H1 (cell line): ENCODE results near the gene MAGI2. TPM values are rescaled to one million over a fixed set of nuclear protein-coding genes. Genes with fewer than 3 reads are reported as not detected.

Experiments
- CTCF ChIA-PET: fragments of 300-600 bp; sonication (Branson Sonifier 250); formaldehyde crosslinking; loops from one replicate; lab custom pipeline; 2021; ENCODE audit not compliant: partially characterized antibody; lab: Charles Lee
- POLR2A ChIA-PET: fragments of 300-600 bp; sonication (Branson Sonifier 250); formaldehyde crosslinking; loops from one replicate; lab custom pipeline; 2021; ENCODE audit warnings: inconsistent platforms; ENCODE audit not compliant: partially characterized antibody; lab: Charles Lee
- DNase-seq, 2 experiments: peaks; one replicate each; pipeline versions ENCODE4 v3.0.0 to v3.0.0-alpha.2; 2010 to 2022; ENCODE audit warnings: low spot score in 2 of 2, low read depth in 1 of 2, mixed read lengths in 1 of 2
- FAIRE-seq: peaks from 2 replicates; lab custom pipeline; 2011; peaks lifted over from hg19 to GRCh38; lab: Jason Lieb, UNC
- H2AFZ ChIP-seq: 2 replicates; pipeline ENCODE4 v1.8.1; 2012; ENCODE audit warnings: low read length, inconsistent platforms
- H2AK5ac ChIP-seq: 2 replicates; pipeline ENCODE4 v1.6.1; 2013; ENCODE audit warnings: low read depth, low read length
- H2BK120ac ChIP-seq: replicated peaks from 2 replicates; pipeline ENCODE3; 2013; ENCODE audit warnings: low read depth, low read length, inconsistent platforms
- H2BK12ac ChIP-seq: 2 replicates; pipeline ENCODE4 v1.6.1; 2013; ENCODE audit warnings: low read depth, low read length
- H2BK15ac ChIP-seq: 2 replicates; pipeline ENCODE4 v1.6.1; 2013; ENCODE audit warnings: low read length
- H2BK20ac ChIP-seq: 2 replicates; pipeline ENCODE4 v1.6.1; 2013; ENCODE audit warnings: low read length
- H2BK5ac ChIP-seq: 2 replicates; pipeline ENCODE4 v1.6.1; 2013; ENCODE audit warnings: low read depth, low read length
- H3K14ac ChIP-seq: 2 replicates; pipeline ENCODE4 v1.6.1; 2013; ENCODE audit warnings: inconsistent platforms; ENCODE audit not compliant: insufficient read length
- H3K18ac ChIP-seq: 2 replicates; pipeline ENCODE4 v1.6.1; 2013; ENCODE audit warnings: low read length; ENCODE audit errors: extremely low read depth
- H3K23ac ChIP-seq: 2 replicates; pipeline ENCODE4 v1.6.1; 2013; ENCODE audit warnings: inconsistent platforms; ENCODE audit not compliant: insufficient read length
- H3K23me2 ChIP-seq: 2 replicates; pipeline ENCODE4 v1.6.1; 2013; ENCODE audit warnings: low read depth, low read length
- H3K27ac ChIP-seq: 2 replicates; pipeline ENCODE4 v1.6.1; 2011; ENCODE audit warnings: low read depth, low read length, inconsistent platforms
- H3K27me3 ChIP-seq, 4 experiments: replicated peaks in 1 of 4; 1 replicate in 1 of 4; 2 replicates in 3 of 4; pipeline versions ENCODE4 v1.6.1 to v1.8.1; 2011 to 2013; ENCODE audit warnings: low read length in 3 of 4, mild to moderate bottlenecking in 3 of 4, inconsistent platforms in 2 of 4, mixed read lengths in 2 of 4, moderate library complexity in 1 of 4; ENCODE audit not compliant: control insufficient read depth in 3 of 4, insufficient read depth in 3 of 4; ENCODE audit errors: extremely low read depth in 1 of 4
- H3K36me3 ChIP-seq, 4 experiments: 2 replicates each; pipeline versions ENCODE4 v1.6.1 to v1.8.1; 2011 to 2013; ENCODE audit warnings: mild to moderate bottlenecking in 4 of 4, low read length in 3 of 4, moderate library complexity in 2 of 4, control low read depth in 1 of 4, inconsistent platforms in 1 of 4; ENCODE audit not compliant: insufficient read depth in 4 of 4, control insufficient read depth in 2 of 4
- H3K4ac ChIP-seq: replicated peaks from 2 replicates; pipeline ENCODE3; 2013; ENCODE audit warnings: low read length, low read depth, mixed read lengths, inconsistent platforms; ENCODE audit not compliant: insufficient read length
- H3K4me1 ChIP-seq, 4 experiments: replicated peaks in 1 of 4; 1 replicate in 1 of 4; 2 replicates in 3 of 4; pipeline versions ENCODE4 v1.6.1 to v1.8.1; 2011 to 2013; ENCODE audit warnings: low read length in 3 of 4, inconsistent platforms in 2 of 4, mixed read lengths in 1 of 4; ENCODE audit not compliant: insufficient read depth in 4 of 4, control insufficient read depth in 3 of 4
- H3K4me2 ChIP-seq, 2 experiments: 2 replicates each; pipeline versions ENCODE4 v1.6.1 to v1.8.1; 2011 to 2013; ENCODE audit warnings: low read depth in 2 of 2, low read length in 2 of 2, control low read depth in 1 of 2, inconsistent platforms in 1 of 2, mild to moderate bottlenecking in 1 of 2; ENCODE audit not compliant: insufficient read depth in 1 of 2
- H3K4me3 ChIP-seq, 4 experiments: fragments of 200-600, 300-600 bp in 1 of 4; sonication (generic), shearing (Covaris generic), sonication (Bioruptor Twin) in 1 of 4; 2 replicates each; pipeline versions ENCODE4 v1.5.1 to v1.8.1; 2011 to 2016; ENCODE audit warnings: low read length in 4 of 4, low read depth in 3 of 4, control low read depth in 2 of 4, inconsistent platforms in 2 of 4, mild to moderate bottlenecking in 2 of 4, mixed read lengths in 1 of 4, moderate library complexity in 1 of 4; ENCODE audit not compliant: insufficient read depth in 2 of 4; ENCODE audit errors: extremely low read depth in 1 of 4
- H3K56ac ChIP-seq: replicated peaks from 2 replicates; pipeline ENCODE3; 2013; ENCODE audit warnings: low read depth, mild to moderate bottlenecking, mixed read lengths, low read length, inconsistent platforms; ENCODE audit not compliant: insufficient read length
- H3K79me1 ChIP-seq: 2 replicates; pipeline ENCODE4 v1.6.1; 2013; ENCODE audit warnings: low read depth, low read length, control low read depth
- H3K79me2 ChIP-seq, 2 experiments: 2 replicates each; pipeline versions ENCODE4 v1.6.1 to v1.8.1; 2012 to 2013; ENCODE audit warnings: low read length in 2 of 2, mild to moderate bottlenecking in 2 of 2, inconsistent platforms in 1 of 2; ENCODE audit not compliant: insufficient read depth in 2 of 2, control insufficient read depth in 1 of 2
- H3K9ac ChIP-seq, 4 experiments: replicated peaks in 1 of 4; 1 replicate in 1 of 4; 2 replicates in 3 of 4; pipeline versions ENCODE4 v1.6.1 to v1.8.1; 2011 to 2013; ENCODE audit warnings: low read depth in 3 of 4, low read length in 3 of 4, control low read depth in 2 of 4, mild to moderate bottlenecking in 2 of 4, moderate library complexity in 2 of 4, inconsistent platforms in 1 of 4; ENCODE audit errors: extremely low read depth in 1 of 4
- H3K9me3 ChIP-seq, 2 experiments: 2 replicates each; pipeline versions ENCODE4 v1.6.1 to v1.8.1; 2012 to 2013; ENCODE audit warnings: mild to moderate bottlenecking in 2 of 2, moderate library complexity in 2 of 2, control low read depth in 1 of 2, inconsistent platforms in 1 of 2, low read depth in 1 of 2, low read length in 1 of 2, mixed read lengths in 1 of 2; ENCODE audit not compliant: insufficient read depth in 2 of 2
- H4K20me1 ChIP-seq, 2 experiments: replicated peaks in 1 of 2; 2 replicates each; pipeline versions ENCODE3 to v1.8.1; 2011 to 2013; ENCODE audit warnings: inconsistent platforms in 2 of 2, low read length in 2 of 2, mild to moderate bottlenecking in 1 of 2; ENCODE audit not compliant: insufficient read depth in 2 of 2, control insufficient read depth in 1 of 2
- H4K5ac ChIP-seq: 2 replicates; pipeline ENCODE4 v1.6.1; 2013; ENCODE audit warnings: low read length, low read depth, mixed read lengths, inconsistent platforms; ENCODE audit not compliant: insufficient read length
- H4K8ac ChIP-seq: 2 replicates; pipeline ENCODE4 v1.8.0; 2013; ENCODE audit warnings: mild to moderate bottlenecking, moderate library complexity, low read length, inconsistent platforms; ENCODE audit not compliant: insufficient read depth; ENCODE audit errors: extremely low read depth
- H4K91ac ChIP-seq: replicated peaks from 2 replicates; pipeline ENCODE3; 2013; ENCODE audit warnings: low read length, mixed read lengths, inconsistent platforms; ENCODE audit not compliant: insufficient read length
- ASH2L ChIP-seq: fragments of 200-600, 300-600 bp; sonication (generic); IDR thresholded peaks from one replicate; pipeline ENCODE4 v1.7.1; 2017; ENCODE audit warnings: low read length
- BACH1 ChIP-seq: IDR thresholded peaks from 2 replicates; pipeline ENCODE4 v1.6.1; 2012; ENCODE audit warnings: low read length, improper control_type of control experiment
- CREB1 ChIP-seq: IDR thresholded peaks from 2 replicates; pipeline ENCODE4 v1.6.1; 2012; ENCODE audit warnings: inconsistent platforms
- CTBP2 ChIP-seq: IDR thresholded peaks from 2 replicates; pipeline ENCODE4 v1.7.0; 2011; ENCODE audit warnings: borderline replicate concordance, mild to moderate bottlenecking, moderate library complexity, mixed read lengths, low read length; ENCODE audit not compliant: insufficient read depth, insufficient read length
- EGR1 ChIP-seq: IDR thresholded peaks from 2 replicates; pipeline ENCODE4 v1.6.1; 2011; ENCODE audit warnings: low read depth, low read length, borderline replicate concordance
- EZH2 ChIP-seq: fragments of 200-600 bp; sonication (generic); IDR thresholded peaks from 2 replicates; pipeline ENCODE4 v1.7.1; 2012; ENCODE audit warnings: low read depth, mild to moderate bottlenecking, moderate library complexity, low read length, inconsistent platforms; ENCODE audit not compliant: severe bottlenecking
- GABPA ChIP-seq: IDR thresholded peaks from 2 replicates; pipeline ENCODE4 v1.6.1; 2011; ENCODE audit warnings: mild to moderate bottlenecking, low read length, moderate library complexity, borderline replicate concordance; ENCODE audit not compliant: insufficient read depth
- GTF2F1 ChIP-seq: IDR thresholded peaks from 2 replicates; pipeline ENCODE4 v1.6.1; 2012; ENCODE audit warnings: low read depth, low read length, improper control_type of control experiment, borderline replicate concordance
- MAX ChIP-seq: IDR thresholded peaks from 2 replicates; pipeline ENCODE4 v1.6.1; 2012; ENCODE audit warnings: inconsistent platforms
- POU5F1 ChIP-seq: IDR thresholded peaks from 2 replicates; pipeline ENCODE4 v1.6.1; 2011; ENCODE audit warnings: low read depth, mild to moderate bottlenecking, low read length, moderate library complexity
- SAP30 ChIP-seq: fragments of 300-600 bp; sonication (generic); IDR thresholded peaks from 2 replicates; pipeline ENCODE4 v1.7.1; 2012; ENCODE audit warnings: low read length, moderate library complexity, mild to moderate bottlenecking, inconsistent platforms; ENCODE audit not compliant: insufficient read depth, insufficient replicate concordance
- TAF1 ChIP-seq: IDR thresholded peaks from 2 replicates; pipeline ENCODE4 v1.6.1; 2011; ENCODE audit warnings: mild to moderate bottlenecking, low read depth, low read length
- TEAD4 ChIP-seq: IDR thresholded peaks from 2 replicates; pipeline ENCODE4 v1.6.1; 2012; ENCODE audit warnings: low read depth, low read length, inconsistent platforms, mixed read lengths
- WGBS, 2 experiments: shearing (Covaris generic) in 1 of 2; methylation state at CpG; one replicate each; pipeline versions ENCODE4 v1.1.6 to v1.1.7; 2013 to 2015; ENCODE audit warnings: low lambda C conversion rate in 2 of 2, mixed read lengths in 2 of 2, inconsistent platforms in 1 of 2, low coverage in 1 of 2, missing lambda C conversion rate in 1 of 2; ENCODE audit not compliant: insufficient replicate concordance in 2 of 2, insufficient coverage in 1 of 2, insufficient read length in 1 of 2; ENCODE audit errors: extremely low coverage in 1 of 2, missing lambda C conversion rate in 1 of 2; 5-methylcytosine and 5-hydroxymethylcytosine counted together
- polyA plus RNA-seq, 7 experiments: library from polyadenylated mRNA; depleted of rRNA in 3 of 7; stranded (reverse) in 5 of 7; unstranded in 2 of 7; fragments of >200 nt in 5 of 7; fragments of 200-250 nt in 2 of 7; gene quantifications; 1 replicate in 5 of 7; 2 replicates in 1 of 7; 4 replicates in 1 of 7; pipeline versions ENCODE4 v1.2.1 to v1.2.3, GENCODE V29; 2011 to 2013; ENCODE audit warnings: missing spikeins in 2 of 7, mixed read lengths in 2 of 7
- total RNA-seq: library from RNA; stranded (reverse); fragmentation: NEBNext Ultra II Directional; extraction: Animal tissue kit (Norgen Biotek cat#: 25700); gene quantifications from 2 replicates; pipeline ENCODE4 v1.2.1, GENCODE V29; 2021

MAGI2 gene
- total and polyA plus RNA-seq, 2 of the 8 experiments (the other 6 are each of a cell fraction or from before 2014, with no cell fraction given): 6.0 to 27.3 TPM

- Histone ChIP-seq H4K20me1 (no peaks in the 10 kb centered on the region), H3K79me1 (no peaks in the 10 kb centered on the region), H2BK5ac (no peak overlapping the region), H3K56ac (no peak overlapping the region), H3K9me3 (no peaks in the 10 kb centered on the region), H3K4me2 (no peak overlapping the region), H4K8ac (no peak overlapping the region), H3K9ac (no peak overlapping the region), H2AFZ (no peak overlapping the region), H2BK20ac (no peak overlapping the region), H3K36me3 (no peaks in the 10 kb centered on the region), H3K79me2 (no peaks in the 10 kb centered on the region), H3K27me3 (peaks cover 0 to 3% (median under 1%) of the 10 kb centered on the region in 4 experiments; a peak in 2 of 7 replicates), H3K4me1 (peaks cover 0 to 5% (median 2%) of the 10 kb centered on the region in 4 experiments; a peak in 2 of 7 replicates), H3K18ac (no peak overlapping the region), H4K5ac (no peak overlapping the region), H2AK5ac (no peak overlapping the region), H3K27ac (no peak overlapping the region), H3K14ac (no peak overlapping the region), H3K23me2 (no peaks in the 10 kb centered on the region; the same call in 1 of the 2 replicates), H4K91ac (no peak overlapping the region), H3K23ac (no peak overlapping the region), H2BK15ac (no peak overlapping the region), H3K4me3 (no peak overlapping the region)
- CTCF ChIA-PET: interaction anchor here (1.5 to 3.6 kb wide), 2 partner anchors 17 to 27 kb away, joined by 8 to 14 read pairs; no protein-coding TSS in a partner anchor
- 81% methylated on average over 3 of the region's 3 CpGs; no CpG with 5 or more reads in 1 of the 2 experiments for WGBS, 2 experiments
- POLR2A ChIA-PET: no interaction called here
- TF ChIP-seq GABPA (no peak), EZH2 (no peak), ASH2L (no peak), POU5F1 (no peak), MAX (no peak), BACH1 (no peak), EGR1 (no peak), TAF1 (no peak), CTBP2 (no peak), GTF2F1 (no peak), TEAD4 (no peak), CREB1 (no peak), SAP30 (no peak)
- TF ChIP-seq, all 59 proteins: peak for 0
- Histone ChIP-seq H3K4ac (no peak overlapping the region), H2BK120ac (no peak overlapping the region), H2BK12ac (no peak overlapping the region)
- FAIRE-seq (no peak), DNase-seq (no peak)
Observed at GRCh38 chr7:78013386-78013785, 1440.1 kb downstream of the MAGI2 start.
